Astrocyte (in vitro differentiated cells and primary cell): ENCODE measurements around the gene ADAMTS9. TPM values are rescaled to one million over a fixed set of nuclear protein-coding genes. Genes with fewer than 3 reads are reported as not detected.

Experiments
- DNase-seq: peaks from one replicate; pipeline ENCODE4 v3.0.0-alpha.2; 2010; ENCODE audit warnings: low read depth
- FAIRE-seq: peaks from 2 replicates; lab custom pipeline; 2011; peaks lifted over from hg19 to GRCh38; lab: Jason Lieb, UNC
- H2AFZ ChIP-seq: 2 replicates; pipeline ENCODE4 v1.6.0; 2012; ENCODE audit warnings: low read depth, low read length, inconsistent platforms
- H3K27ac ChIP-seq: 2 replicates; pipeline ENCODE4 v1.5.1; 2011; ENCODE audit warnings: low read depth, low read length, inconsistent platforms
- H3K27me3 ChIP-seq: 2 replicates; pipeline ENCODE4 v1.6.0; 2011; ENCODE audit warnings: low read length, inconsistent platforms; ENCODE audit not compliant: insufficient read depth
- H3K36me3 ChIP-seq: 2 replicates; pipeline ENCODE4 v1.5.1; 2011; ENCODE audit warnings: low read length, inconsistent platforms; ENCODE audit not compliant: insufficient read depth
- H3K4me1 ChIP-seq: 2 replicates; pipeline ENCODE4 v1.5.1; 2011; ENCODE audit warnings: low read length, inconsistent platforms; ENCODE audit not compliant: insufficient read depth
- H3K4me2 ChIP-seq: 2 replicates; pipeline ENCODE4 v1.6.0; 2012; ENCODE audit warnings: low read length, inconsistent platforms
- H3K4me3 ChIP-seq: 2 replicates; pipeline ENCODE4 v1.5.1; 2011; ENCODE audit warnings: low read depth, mild to moderate bottlenecking, low read length, inconsistent platforms; ENCODE audit not compliant: insufficient read depth
- H3K79me2 ChIP-seq: 2 replicates; pipeline ENCODE4 v1.6.0; 2012; ENCODE audit warnings: mild to moderate bottlenecking, low read length, inconsistent platforms; ENCODE audit not compliant: insufficient read depth
- H3K9ac ChIP-seq: 2 replicates; pipeline ENCODE4 v1.6.0; 2012; ENCODE audit warnings: mild to moderate bottlenecking, low read length, inconsistent platforms
- H3K9me3 ChIP-seq: 2 replicates; pipeline ENCODE4 v1.5.1; 2012; ENCODE audit warnings: low read depth, mild to moderate bottlenecking, low read length, inconsistent platforms; ENCODE audit not compliant: insufficient read depth
- H4K20me1 ChIP-seq: 2 replicates; pipeline ENCODE4 v1.6.0; 2012; ENCODE audit warnings: low read length, inconsistent platforms; ENCODE audit not compliant: insufficient read depth
- H3K27ac Mint-ChIP-seq: one replicate; pipeline ENCODE4 v1.8.0; 2021; ENCODE audit warnings: mild to moderate bottlenecking, mixed read lengths; ENCODE audit not compliant: unreplicated experiment
- H3K27me3 Mint-ChIP-seq: one replicate; pipeline ENCODE4 v1.8.0; 2021; ENCODE audit warnings: low read depth, mixed read lengths; ENCODE audit not compliant: unreplicated experiment
- H3K36me3 Mint-ChIP-seq: one replicate; pipeline ENCODE4 v1.8.0; 2021; ENCODE audit warnings: low read depth, mixed read lengths; ENCODE audit not compliant: unreplicated experiment
- H3K4me1 Mint-ChIP-seq: one replicate; pipeline ENCODE4 v1.8.0; 2021; ENCODE audit warnings: low read depth, mixed read lengths; ENCODE audit not compliant: unreplicated experiment
- H3K4me3 Mint-ChIP-seq: one replicate; pipeline ENCODE4 v1.8.0; 2021; ENCODE audit warnings: mild to moderate bottlenecking, moderate library complexity, mixed read lengths; ENCODE audit not compliant: unreplicated experiment
- H3K9me3 Mint-ChIP-seq: one replicate; pipeline ENCODE4 v1.8.0; 2021; ENCODE audit warnings: mild to moderate bottlenecking, mixed read lengths; ENCODE audit not compliant: unreplicated experiment
- CTCF ChIP-seq: IDR thresholded peaks from 2 replicates; pipeline ENCODE4 v1.5.1; 2011; ENCODE audit warnings: low read depth, mild to moderate bottlenecking, inconsistent platforms, low read length, moderate library complexity; ENCODE audit not compliant: insufficient read depth
- EZH2 ChIP-seq: IDR thresholded peaks from 2 replicates; pipeline ENCODE4 v1.6.1; 2012; ENCODE audit warnings: mild to moderate bottlenecking, low read length, inconsistent platforms; ENCODE audit not compliant: insufficient read depth
- total RNA-seq: library from RNA; stranded (reverse); gene quantifications from 2 replicates; pipeline ENCODE4 v1.2.1, GENCODE V29; 2021

Gene ADAMTS9
- total RNA-seq, 1 donor from 2014 or later = 8.3 TPM

- Histone ChIP-seq H4K20me1 (no peaks in the 10 kb centered on the region), H3K4me3 (no peak overlapping the region), H2AFZ (peak overlapping the region; percentile 70), H3K27me3 (peaks cover 24% of the 10 kb centered on the region), H3K9ac (peak overlapping the region; percentile 12), H3K4me2 (peak overlapping the region; percentile 56), H3K27ac (no peak overlapping the region), H3K36me3 (no peaks in the 10 kb centered on the region), H3K9me3 (no peaks in the 10 kb centered on the region), H3K4me1 (no peaks in the 10 kb centered on the region), H3K79me2 (no peaks in the 10 kb centered on the region)
- TF ChIP-seq CTCF (no peak), EZH2 (peak; percentile 27)
- Mint-ChIP-seq H3K4me1 (peaks cover 10% of the 10 kb centered on the region), H3K27me3 (peaks cover 18% of the 10 kb centered on the region), H3K27ac (no peak overlapping the region), H3K9me3 (no peaks in the 10 kb centered on the region), H3K36me3 (no peaks in the 10 kb centered on the region), H3K4me3 (no peak overlapping the region)
- FAIRE-seq (no peak), DNase-seq (no peak)
These were observed 198.9 kb downstream of the ADAMTS9 start for GRCh38 chr3:64488939-64489338.

GRCh38 chr3:64484289-64484992, 203.4 kb downstream of the ADAMTS9 start:
- no peak overlapping the region for H3K4me3 Mint-ChIP-seq
- no peaks in the 10 kb centered on the region for H4K20me1 ChIP-seq
- no peak overlapping the region for H3K4me3 ChIP-seq
- H2AFZ ChIP-seq = peak overlapping the region; percentile 6
- no peaks in the 10 kb centered on the region for H3K27me3 Mint-ChIP-seq
- H3K9me3 Mint-ChIP-seq = no peaks in the 10 kb centered on the region
- no peaks in the 10 kb centered on the region for H3K27me3 ChIP-seq
- peak; percentile 48 for DNase-seq
- no peaks in the 10 kb centered on the region for H3K9me3 ChIP-seq
- no peaks in the 10 kb centered on the region for H3K36me3 Mint-ChIP-seq
- H3K36me3 ChIP-seq = no peaks in the 10 kb centered on the region
- peaks cover 12% of the 10 kb centered on the region for H3K4me1 Mint-ChIP-seq
- no peaks in the 10 kb centered on the region for H3K4me1 ChIP-seq
- FAIRE-seq = peak; percentile 89
- TF ChIP-seq EZH2 (no peak), CTCF (peak; percentile 95)
- no peak overlapping the region for H3K4me2 ChIP-seq
- H3K27ac ChIP-seq = no peak overlapping the region
- H3K79me2 ChIP-seq = no peaks in the 10 kb centered on the region
- H3K27ac Mint-ChIP-seq = peak overlapping the region; percentile 69
- no peak overlapping the region for H3K9ac ChIP-seq

GRCh38 chr3:64483467-64483866, 204.3 kb downstream of the ADAMTS9 start:
- Histone ChIP-seq H3K9me3 (no peaks in the 10 kb centered on the region), H3K9ac (no peak overlapping the region), H3K36me3 (no peaks in the 10 kb centered on the region), H3K79me2 (no peaks in the 10 kb centered on the region), H2AFZ (no peak overlapping the region), H3K27ac (no peak overlapping the region), H3K4me2 (no peak overlapping the region), H3K4me3 (no peak overlapping the region), H3K27me3 (no peaks in the 10 kb centered on the region), H4K20me1 (no peaks in the 10 kb centered on the region), H3K4me1 (no peaks in the 10 kb centered on the region)
- FAIRE-seq (no peak), DNase-seq (no peak)
- Mint-ChIP-seq H3K36me3 (no peaks in the 10 kb centered on the region), H3K9me3 (no peaks in the 10 kb centered on the region), H3K4me1 (peaks cover 9% of the 10 kb centered on the region), H3K27ac (no peak overlapping the region), H3K4me3 (no peak overlapping the region), H3K27me3 (no peaks in the 10 kb centered on the region)
- TF ChIP-seq EZH2 = no peak
- TF ChIP-seq CTCF = no peak
